Natural killer cell treated with Interleukin-12 subunit alpha and Interleukin-12 subunit beta and Interleukin-15 and Interleukin-18, amount 100 ng/mL, for 72 hours (primary cell): Measurements from ENCODE around the gene P4HB. TPM values are rescaled to one million over a fixed set of nuclear protein-coding genes. Genes with fewer than 3 reads are reported as not detected.

Source experiments
- ATAC-seq, 2 donors: fragments of 150-1000 bp; cut with Tn5 transposase in 1 of 2; sonication (Bioruptor Pico), chemical (Tn5 transposase) in 1 of 2; 2 replicates each; pipeline ENCODE4 v1.10.0; 2021
- DNase-seq: peaks from one replicate; pipeline ENCODE4 v3.0.0; 2022; ENCODE audit warnings: low spot score
- H3K27ac Mint-ChIP-seq, 2 donors: 1 replicate in 1 of 2; 2 replicates in 1 of 2; pipeline ENCODE4 v1.8.0; 2022; ENCODE audit warnings: mixed read lengths in 2 of 2, mild to moderate bottlenecking in 1 of 2, moderate library complexity in 1 of 2
- H3K27me3 Mint-ChIP-seq, 2 donors: 1 replicate in 1 of 2; 2 replicates in 1 of 2; pipeline ENCODE4 v1.8.0; 2022; ENCODE audit warnings: mixed read lengths in 2 of 2
- H3K36me3 Mint-ChIP-seq: one replicate; pipeline ENCODE4 v1.8.0; 2022; ENCODE audit warnings: mixed read lengths
- H3K4me1 Mint-ChIP-seq, 2 donors: 1 replicate in 1 of 2; 2 replicates in 1 of 2; pipeline ENCODE4 v1.8.0; 2022; ENCODE audit warnings: low read depth in 2 of 2, mixed read lengths in 2 of 2, mild to moderate bottlenecking in 1 of 2
- H3K4me3 Mint-ChIP-seq: one replicate; pipeline ENCODE4 v1.8.0; 2022; ENCODE audit warnings: mixed read lengths
- H3K9me3 Mint-ChIP-seq: 2 replicates; pipeline ENCODE4 v1.8.0; 2022; ENCODE audit warnings: mixed read lengths
- total RNA-seq, 2 donors: library from RNA; stranded (reverse); gene quantifications; one replicate each; pipeline ENCODE4 v1.2.3, GENCODE V29; 2022

Gene P4HB
- total RNA-seq, 2 donors from 2014 or later: 691 to 774 TPM

DNA sequence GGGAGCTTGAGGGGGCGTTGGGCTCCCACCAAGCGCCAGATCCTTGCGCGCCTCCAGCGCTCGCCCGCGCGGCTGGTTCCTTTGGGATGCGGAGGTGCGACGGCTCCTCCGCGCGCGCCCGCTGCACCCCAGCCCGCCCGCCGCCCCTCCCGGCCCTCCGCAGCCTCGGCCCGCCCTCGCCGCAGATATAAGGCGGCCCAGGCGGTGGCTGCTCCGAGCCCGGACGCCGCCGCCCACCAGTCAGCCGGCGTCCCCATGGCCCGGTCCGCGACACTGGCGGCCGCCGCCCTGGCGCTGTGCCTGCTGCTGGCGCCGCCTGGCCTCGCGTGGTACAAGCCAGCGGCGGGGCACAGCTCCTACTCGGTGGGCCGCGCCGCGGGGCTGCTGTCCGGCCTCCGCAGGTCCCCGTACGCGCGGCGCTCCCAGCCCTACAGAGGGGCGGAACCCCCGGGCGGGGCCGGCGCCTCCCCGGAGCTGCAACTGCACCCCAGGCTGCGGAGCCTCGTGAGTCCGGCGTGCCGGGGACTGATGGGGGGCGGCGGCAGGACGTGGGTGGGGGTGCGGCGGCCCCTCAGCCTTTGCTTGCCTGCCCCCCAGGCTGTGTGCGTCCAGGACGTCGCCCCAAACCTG lies 41.8 kb upstream of the P4HB start, which contains the start of gene NPB:
Gene NPB (plus strand): TSS at position 216 of the 630 bp plus-strand sequence. CDS start 40 bp downstream, at position 256.
- H3K27ac Mint-ChIP-seq: no peak within 1 kb of the TSS
- no peak within 1 kb of the TSS for H3K4me3 Mint-ChIP-seq
- peaks cover 0 to 5% of the 10 kb centered on the region in 2 donors for H3K4me1 Mint-ChIP-seq
- H3K27me3 Mint-ChIP-seq: peaks cover 0 to 5% of the 10 kb centered on the region in 2 donors
- H3K36me3 Mint-ChIP-seq: no peaks in the 10 kb centered on the region
- ATAC-seq (peak; percentile 64 to 72), DNase-seq (no peak)
- no peaks in the 10 kb centered on the region for H3K9me3 Mint-ChIP-seq

DNA sequence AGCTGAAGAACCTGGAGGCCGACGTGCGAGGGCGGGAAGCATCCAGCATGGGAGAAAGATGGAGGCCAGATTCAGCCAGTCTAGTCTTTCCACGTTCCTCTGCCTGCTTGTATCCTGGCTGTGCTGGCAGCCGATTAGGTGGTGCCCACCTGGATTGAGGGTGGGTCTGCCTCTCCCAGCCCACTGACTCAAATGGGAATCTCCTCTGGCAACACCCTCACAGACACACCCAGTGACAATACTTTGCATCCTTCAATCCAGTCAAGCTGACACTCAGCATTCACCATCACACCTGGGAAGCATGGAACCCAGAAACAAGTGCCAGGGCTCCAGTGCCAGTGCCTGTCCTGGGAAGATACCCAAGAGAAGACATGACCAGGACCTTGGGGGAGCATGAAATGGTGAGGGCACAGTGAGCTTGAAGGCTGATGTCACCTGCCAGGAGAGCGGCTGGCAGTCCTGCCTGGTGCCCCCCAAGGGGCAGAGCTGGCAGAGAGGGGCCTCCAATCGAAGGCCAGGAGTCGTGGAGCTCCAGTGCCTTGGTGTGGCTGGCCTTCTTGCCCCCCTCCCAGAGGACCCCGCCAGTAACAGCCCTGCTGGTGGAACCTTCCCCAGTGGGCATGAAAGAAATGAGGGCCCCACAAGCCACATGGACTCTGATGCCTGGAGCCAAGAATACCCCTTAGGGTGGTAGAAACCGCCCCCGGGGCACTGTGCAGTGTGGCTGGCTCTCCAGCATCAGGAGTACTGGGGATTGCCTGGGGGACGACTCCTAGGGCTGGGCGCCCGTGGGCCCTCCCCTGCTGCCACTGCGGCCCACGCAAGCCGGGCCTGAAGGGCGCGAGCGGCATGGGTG lies 41.1 kb upstream of the P4HB start:
- H3K9me3 Mint-ChIP-seq: no peaks in the 10 kb centered on the region
- DNase-seq (no peak), ATAC-seq (no peak)
- H3K4me3 Mint-ChIP-seq: peak overlapping the region; percentile 12
- H3K27me3 Mint-ChIP-seq: peaks cover 0 to 5% of the 10 kb centered on the region in 2 donors
- peaks cover 0 to 5% of the 10 kb centered on the region in 2 donors for H3K4me1 Mint-ChIP-seq
- no peaks in the 10 kb centered on the region for H3K36me3 Mint-ChIP-seq
- no peak overlapping the region for H3K27ac Mint-ChIP-seq

DNA sequence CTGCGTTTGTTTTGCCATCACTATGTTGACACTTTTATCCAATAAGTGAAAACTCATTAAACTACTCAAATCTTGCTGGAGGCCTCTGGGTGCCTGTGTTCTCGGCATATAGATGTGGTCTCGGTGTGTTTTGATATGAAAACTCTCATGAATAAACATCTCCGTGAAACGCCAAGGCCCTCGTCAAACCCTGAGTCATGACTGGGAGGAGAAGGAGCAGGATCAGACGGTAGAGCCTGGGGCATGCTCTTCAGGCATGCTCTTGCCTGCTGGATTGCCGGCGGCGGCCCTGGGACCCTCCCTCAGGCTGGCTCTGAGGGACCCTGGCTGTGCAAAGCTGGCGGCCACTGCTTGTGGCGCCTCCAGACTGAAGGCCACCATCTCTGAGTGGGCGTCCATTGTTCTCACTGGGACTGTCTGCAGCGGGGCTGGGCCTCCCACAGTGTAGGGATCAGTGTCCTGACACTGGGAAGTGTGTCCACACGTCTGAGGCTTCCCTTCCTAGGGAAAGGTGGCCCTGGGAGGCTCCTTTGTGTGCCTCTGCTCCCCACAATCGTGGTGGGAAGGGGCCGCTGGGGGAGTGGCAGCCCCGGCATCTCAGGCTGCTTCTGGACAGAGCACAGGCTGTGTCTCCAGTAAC lies 40.0 kb upstream of the P4HB start:
- H3K4me1 Mint-ChIP-seq: peaks cover 0 to 7% of the 10 kb centered on the region in 2 donors
- peaks cover 0 to 5% of the 10 kb centered on the region in 2 donors for H3K27me3 Mint-ChIP-seq
- H3K4me3 Mint-ChIP-seq: no peak overlapping the region
- no peaks in the 10 kb centered on the region for H3K9me3 Mint-ChIP-seq
- no peak overlapping the region for H3K27ac Mint-ChIP-seq
- ATAC-seq (no peak), DNase-seq (no peak)
- no peaks in the 10 kb centered on the region for H3K36me3 Mint-ChIP-seq

DNA sequence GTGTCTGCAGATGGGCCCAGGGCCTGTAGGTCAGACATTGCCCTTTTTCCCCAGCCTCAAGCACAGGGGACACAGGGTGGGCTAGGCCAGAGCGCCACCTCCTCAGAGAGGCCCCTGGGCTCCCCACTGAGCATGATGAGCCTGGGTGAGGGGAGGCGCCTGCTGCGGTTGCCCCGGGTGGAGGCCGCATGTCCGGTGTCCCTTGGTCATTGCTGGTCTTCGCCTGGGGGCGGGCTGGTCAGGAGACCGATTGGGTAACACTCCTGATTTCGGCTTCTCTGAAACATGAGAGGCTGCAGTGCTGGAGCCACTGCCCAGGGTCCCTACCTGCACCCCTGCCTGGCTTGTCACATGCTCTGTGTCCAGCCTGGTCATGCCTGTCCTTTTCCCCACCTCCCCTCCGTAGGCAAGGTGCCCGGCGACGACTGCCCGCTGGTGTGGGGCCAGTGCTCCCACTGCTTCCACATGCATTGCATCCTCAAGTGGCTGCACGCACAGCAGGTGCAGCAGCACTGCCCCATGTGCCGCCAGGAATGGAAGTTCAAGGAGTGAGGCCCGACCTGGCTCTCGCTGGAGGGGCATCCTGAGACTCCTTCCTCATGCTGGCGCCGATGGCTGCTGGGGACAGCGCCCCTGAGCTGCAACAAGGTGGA lies 39.3 kb upstream of the P4HB start:
- Mint-ChIP-seq H3K4me3 (no peak overlapping the region), H3K36me3 (no peaks in the 10 kb centered on the region), H3K9me3 (no peaks in the 10 kb centered on the region), H3K27ac (no peak overlapping the region), H3K4me1 (peaks cover 0 to 8% of the 10 kb centered on the region in 2 donors), H3K27me3 (peaks cover 0 to 5% of the 10 kb centered on the region in 2 donors)
- ATAC-seq: no peak
- no peak for DNase-seq

DNA sequence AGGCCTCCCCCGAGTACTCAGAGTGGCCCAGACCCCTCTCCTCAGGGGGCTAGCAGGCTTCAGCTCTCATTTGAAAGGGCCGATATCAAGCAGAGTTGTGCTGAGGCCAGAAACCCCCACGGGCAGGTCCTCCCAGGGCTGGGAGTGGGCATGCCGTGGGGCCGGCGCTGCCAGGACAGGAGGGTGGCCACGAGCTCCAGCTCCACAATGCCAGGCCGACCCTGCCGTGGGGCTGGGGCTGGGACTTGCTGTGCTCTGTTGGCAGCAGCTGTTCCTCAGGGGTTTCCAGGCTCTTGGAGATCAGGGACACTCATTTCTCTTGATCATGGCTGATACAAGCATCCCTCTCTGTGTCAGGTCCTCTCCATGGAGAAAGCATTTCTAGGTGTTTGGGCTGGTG lies 38.5 kb upstream of the P4HB start:
- Mint-ChIP-seq H3K4me1 (peaks cover 0 to 8% of the 10 kb centered on the region in 2 donors), H3K27ac (no peak overlapping the region), H3K36me3 (no peaks in the 10 kb centered on the region), H3K27me3 (peaks cover 0 to 5% of the 10 kb centered on the region in 2 donors), H3K4me3 (no peak overlapping the region), H3K9me3 (no peaks in the 10 kb centered on the region)
- no peak for DNase-seq
- ATAC-seq: no peak

DNA sequence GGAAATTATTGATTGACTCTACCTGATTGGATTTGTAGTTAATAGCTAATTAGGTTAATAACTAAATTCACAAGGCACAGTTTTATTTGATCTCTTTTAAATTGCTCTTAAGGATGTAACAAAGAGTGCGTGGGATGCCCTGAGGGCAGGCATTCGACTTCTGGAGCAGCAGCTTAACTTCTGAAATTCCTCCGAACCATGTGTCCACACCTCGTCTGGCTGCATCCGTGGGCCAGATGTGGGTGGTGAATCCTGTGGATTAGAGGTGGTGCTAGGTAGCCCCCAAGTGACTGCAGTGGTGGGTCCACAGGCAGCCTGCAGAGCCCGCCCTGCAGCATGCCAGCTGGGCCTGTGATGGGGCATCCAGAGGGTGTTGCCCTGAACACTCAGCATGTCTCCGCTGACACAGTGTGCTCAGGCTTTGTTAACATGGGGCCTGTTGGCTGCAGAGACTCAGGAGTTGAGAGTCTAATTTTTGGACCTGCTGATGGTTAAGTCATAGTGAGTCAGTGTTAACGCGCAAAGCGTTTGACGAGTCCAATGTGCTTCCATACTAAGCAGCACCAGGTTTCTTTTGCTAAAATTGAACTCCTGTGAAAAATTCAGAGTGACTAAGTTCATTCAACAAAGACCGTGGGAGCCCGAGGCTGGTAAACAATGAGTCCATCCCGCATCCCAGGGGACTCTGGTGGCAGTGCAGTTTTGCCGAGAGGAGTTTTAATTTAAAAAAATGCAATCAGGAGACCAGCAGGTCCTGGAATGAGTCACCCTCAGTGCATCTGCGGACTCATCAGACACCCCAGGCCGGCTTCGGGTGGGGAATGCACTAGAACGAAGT lies 37.9 kb upstream of the P4HB start:
- no peak for ATAC-seq
- H3K4me3 Mint-ChIP-seq: no peak overlapping the region
- no peaks in the 10 kb centered on the region for H3K9me3 Mint-ChIP-seq
- DNase-seq: no peak
- peaks cover 0 to 5% of the 10 kb centered on the region in 2 donors for H3K27me3 Mint-ChIP-seq
- no peak overlapping the region for H3K27ac Mint-ChIP-seq
- H3K4me1 Mint-ChIP-seq: peaks cover 0 to 8% of the 10 kb centered on the region in 2 donors
- H3K36me3 Mint-ChIP-seq: no peaks in the 10 kb centered on the region

DNA sequence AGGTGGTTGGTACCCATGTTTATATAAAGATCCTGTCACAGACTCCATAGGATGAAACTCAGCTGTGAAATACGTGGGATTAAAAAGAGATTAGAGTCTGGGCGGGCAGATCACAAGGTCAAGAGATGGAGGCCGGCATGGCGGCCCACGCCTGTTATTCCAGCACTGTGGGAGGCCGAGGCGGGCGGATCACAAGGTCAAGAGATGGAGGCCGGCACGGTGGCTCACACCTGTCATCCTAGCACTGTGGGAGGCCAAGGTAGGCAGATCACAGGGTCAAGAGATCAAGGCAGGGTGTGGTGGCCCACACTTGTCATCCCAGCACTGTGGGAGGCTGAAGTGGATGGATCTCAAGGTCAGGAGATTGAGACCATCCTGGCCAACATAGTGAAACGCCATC lies 35.1 kb upstream of the P4HB start:
- Mint-ChIP-seq H3K36me3 (peaks cover 6% of the 10 kb centered on the region), H3K4me1 (peaks cover 2 to 8% of the 10 kb centered on the region in 2 donors), H3K9me3 (no peaks in the 10 kb centered on the region), H3K4me3 (no peak overlapping the region), H3K27ac (no peak overlapping the region), H3K27me3 (no peaks in the 10 kb centered on the region)
- ATAC-seq: no peak
- DNase-seq: no peak

DNA sequence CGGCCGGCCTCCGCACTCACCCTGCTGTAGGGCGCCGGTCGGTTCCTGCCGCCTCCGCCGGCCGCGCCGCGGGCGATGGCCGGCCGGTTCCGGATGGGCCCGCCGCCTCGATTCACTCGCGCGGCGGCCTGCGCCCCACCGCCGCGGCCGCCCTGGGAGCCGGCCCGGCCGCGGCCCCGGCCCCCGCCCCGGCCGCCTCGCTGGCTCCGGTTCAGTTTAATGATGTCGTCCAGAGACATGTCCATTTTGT lies 30.9 kb upstream of the P4HB start:
- peak; percentile 14 to 37 for ATAC-seq
- Mint-ChIP-seq H3K27ac (peak overlapping the region; percentile 86 to 91), H3K4me1 (peaks cover 10 to 30% of the 10 kb centered on the region in 2 donors), H3K36me3 (peaks cover 24% of the 10 kb centered on the region), H3K4me3 (peak overlapping the region; percentile 93), H3K27me3 (no peaks in the 10 kb centered on the region), H3K9me3 (no peaks in the 10 kb centered on the region)
- DNase-seq: no peak

DNA sequence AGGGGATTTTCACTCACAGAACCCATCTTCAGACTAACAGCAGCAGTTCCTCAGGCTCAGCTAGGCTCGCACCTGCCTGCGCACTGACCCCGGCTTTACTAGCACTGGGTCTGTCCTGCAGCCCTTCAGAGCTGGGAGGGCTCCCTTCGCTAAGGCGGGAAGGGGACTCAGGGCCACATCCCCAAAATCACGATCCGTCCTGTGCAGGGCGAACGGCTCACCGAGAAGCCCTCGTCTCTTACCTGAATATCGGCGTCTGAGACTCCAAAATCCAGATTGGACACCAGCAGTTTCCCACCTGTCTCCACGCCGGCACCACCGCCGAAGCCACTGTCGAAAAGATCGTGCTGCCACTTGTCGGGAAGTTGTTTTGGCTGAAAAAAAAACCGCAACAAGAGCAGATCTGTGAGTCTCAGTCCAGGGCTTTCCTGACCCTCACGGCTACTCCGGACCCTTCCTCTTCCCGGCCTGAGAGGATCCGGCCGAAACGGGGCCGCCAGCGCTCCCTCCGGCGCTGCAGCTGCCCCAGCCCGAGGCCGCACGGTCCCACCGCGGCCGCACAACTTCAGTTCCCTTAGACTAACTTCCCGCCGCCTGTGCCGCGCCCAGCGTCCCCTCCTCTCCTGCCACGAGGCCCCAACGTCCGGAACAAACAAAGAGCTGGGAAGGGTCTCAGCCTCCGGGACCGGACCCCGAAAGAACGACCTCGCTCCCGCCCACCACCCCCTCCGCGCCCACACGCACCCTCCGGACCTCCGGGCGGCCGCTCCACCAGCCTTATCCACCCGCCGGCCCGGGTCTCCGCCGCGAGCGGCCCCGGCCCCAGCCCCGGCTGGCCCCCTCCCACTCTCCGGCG lies 30.3 kb upstream of the P4HB start:
- Mint-ChIP-seq H3K9me3 (no peaks in the 10 kb centered on the region), H3K27ac (peak overlapping the region; percentile 86 to 91), H3K27me3 (no peaks in the 10 kb centered on the region), H3K4me3 (peak overlapping the region; percentile 93), H3K4me1 (peaks cover 13 to 34% of the 10 kb centered on the region in 2 donors), H3K36me3 (peaks cover 24% of the 10 kb centered on the region)
- DNase-seq: no peak
- ATAC-seq: peak in 1 of 2 donors; percentile 10

DNA sequence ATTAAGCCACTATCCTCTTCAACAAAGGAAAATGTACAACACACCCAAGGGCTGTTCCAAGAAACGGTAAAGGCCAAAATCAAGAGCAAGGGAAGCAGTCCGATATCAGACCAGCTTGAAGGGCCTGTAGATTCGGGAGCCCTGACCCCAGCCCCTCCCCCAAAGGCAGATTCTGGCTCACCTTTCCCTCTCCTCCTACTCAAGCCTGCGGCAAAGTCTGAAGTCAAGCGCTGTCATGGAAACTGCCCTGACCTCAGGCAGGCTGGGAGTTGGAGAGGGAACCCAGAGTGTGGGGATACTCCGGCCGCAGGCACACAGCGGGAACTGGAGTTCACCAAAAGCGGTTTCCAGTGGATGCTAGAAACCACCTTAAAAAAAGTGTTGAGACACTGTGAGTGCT lies 29.3 kb upstream of the P4HB start:
- Mint-ChIP-seq H3K4me1 (peaks cover 16 to 36% of the 10 kb centered on the region in 2 donors), H3K4me3 (peak overlapping the region; percentile 93), H3K9me3 (no peaks in the 10 kb centered on the region), H3K27ac (peak overlapping the region; percentile 86 to 91), H3K27me3 (no peaks in the 10 kb centered on the region), H3K36me3 (peaks cover 28% of the 10 kb centered on the region)
- DNase-seq (no peak), ATAC-seq (no peak)

DNA sequence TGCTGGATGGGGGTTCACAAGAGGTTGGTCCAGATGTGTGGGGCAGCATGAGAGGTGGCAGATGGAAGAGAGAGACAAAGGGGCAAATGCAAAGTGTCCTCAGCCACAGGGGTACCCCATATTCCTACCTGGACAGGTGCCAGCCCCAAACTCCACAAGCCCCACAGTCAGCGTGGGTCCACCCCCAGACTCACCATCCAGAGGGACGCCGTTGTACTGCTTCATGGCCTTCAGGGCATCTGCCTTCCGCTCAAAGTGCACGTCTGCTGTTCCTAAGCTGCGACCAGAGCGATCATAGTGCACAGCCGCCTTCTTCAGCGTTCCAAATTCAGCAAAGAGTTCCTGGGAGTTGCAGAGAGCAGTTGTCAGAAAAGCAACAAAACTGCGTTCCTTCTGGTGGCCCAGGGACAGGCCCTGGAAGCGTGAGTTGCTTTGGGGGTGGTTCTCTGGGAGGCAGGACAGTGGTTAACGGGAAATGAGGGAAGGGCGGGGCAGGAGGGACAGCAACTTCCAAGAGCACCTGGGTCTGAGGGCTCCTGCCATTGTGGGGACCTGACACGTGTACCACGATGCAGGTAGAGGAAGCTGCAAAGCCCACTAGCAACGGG lies 28.8 kb upstream of the P4HB start:
- peak overlapping the region; percentile 36 to 70 for H3K27ac Mint-ChIP-seq
- no peaks in the 10 kb centered on the region for H3K9me3 Mint-ChIP-seq
- peaks cover 16 to 39% of the 10 kb centered on the region in 2 donors for H3K4me1 Mint-ChIP-seq
- no peak for DNase-seq
- H3K4me3 Mint-ChIP-seq: peak overlapping the region; percentile 93
- no peaks in the 10 kb centered on the region for H3K27me3 Mint-ChIP-seq
- ATAC-seq: no peak
- peaks cover 28% of the 10 kb centered on the region for H3K36me3 Mint-ChIP-seq
